Measurements from ENCODE around the gene PNMT. TPM values are rescaled to one million over a fixed set of nuclear protein-coding genes. Genes with fewer than 3 reads are reported as not detected.

Gene PNMT
- total and polyA plus RNA-seq, 2 of the 13 experiments (the other 11 are each of a cell fraction or from before 2014, with no cell fraction given): 0.25 TPM; not detected in 1

DNA sequence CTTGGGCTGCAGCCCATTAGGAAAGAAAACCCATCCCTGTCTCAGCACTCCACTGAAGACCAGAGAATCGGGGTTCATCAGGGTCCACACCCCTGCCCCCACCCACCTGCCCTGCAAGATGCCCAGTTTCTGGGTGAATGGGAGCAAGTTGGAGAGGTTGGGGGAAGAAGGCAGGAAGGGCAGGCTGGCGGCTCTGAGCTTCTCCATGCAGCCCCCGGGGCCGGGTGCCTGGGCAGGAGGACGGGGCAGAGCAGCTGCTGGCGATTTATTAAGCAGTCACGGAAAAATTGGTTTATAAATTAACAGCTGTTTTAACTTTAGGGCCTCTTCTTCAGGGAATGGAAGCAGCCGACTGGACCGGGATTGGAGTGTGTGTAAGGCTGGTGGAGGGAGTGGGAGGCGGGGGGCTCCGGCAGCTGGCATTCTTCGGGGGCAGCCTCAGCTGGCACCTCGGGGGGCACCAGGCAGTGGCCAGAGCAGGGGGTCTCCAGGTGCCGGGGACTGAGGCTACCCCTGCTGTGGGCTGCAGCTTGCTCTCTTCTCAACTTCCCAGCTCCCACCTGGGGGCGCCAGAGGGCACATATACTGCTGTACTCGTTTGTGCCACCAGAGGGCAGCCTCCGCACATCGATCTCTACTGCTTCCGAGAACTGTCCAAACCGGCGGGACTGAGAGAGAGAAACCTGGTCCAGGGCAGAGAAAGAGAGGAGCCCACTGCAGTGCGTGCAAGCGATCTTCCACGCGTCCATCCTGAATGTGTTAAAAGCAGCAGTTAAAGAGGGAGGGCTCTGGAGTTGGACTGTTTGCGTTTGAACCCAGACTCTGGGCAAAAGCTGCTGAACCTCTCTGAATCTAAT, 46.5 kb upstream of the PNMT start (continued):
- TF ChIP-seq SATB2 (CRISPR knock-in tag; IDR thresholded peaks at IDR 0.05) (no peak), HNRNPLL (IDR thresholded peaks at IDR 0.05; ENCODE audit: low read depth, low read length, poor library complexity, severe bottlenecking) (peak; percentile 44), MXD4 (CRISPR knock-in tag; IDR thresholded peaks at IDR 0.05) (peak; percentile 64), CBX1 (IDR thresholded peaks at IDR 0.05; ENCODE audit: low read depth) (peak; percentile 72), ERF (CRISPR knock-in tag; IDR thresholded peaks at IDR 0.05) (peak; percentile 92), FOSL2 (CRISPR knock-in tag; IDR thresholded peaks at IDR 0.05) (0 out of 2 replicates have a peak, but pooled peaks have one; percentile 26), ZNF260 (CRISPR knock-in tag; IDR thresholded peaks at IDR 0.05; ENCODE audit: borderline replicate concordance, low read depth) (no peak), KMT2A (CRISPR knock-in tag; IDR thresholded peaks at IDR 0.05) (peak; percentile 80), PHF21A (CRISPR knock-in tag; IDR thresholded peaks at IDR 0.05) (0 out of 2 replicates have a peak, but pooled peaks have one; percentile 28), MEIS2 (CRISPR knock-in tag; IDR thresholded peaks at IDR 0.05) (peak; percentile 41; the same call in 1 of the 2 replicates), ZNF605 (CRISPR knock-in tag; IDR thresholded peaks at IDR 0.05) (peak; percentile 40; the same call in 1 of the 2 replicates), ATAD3A (CRISPR knock-in tag; IDR thresholded peaks at IDR 0.05) (no peak), RNF2 (conservative IDR thresholded peaks at IDR 0.05; ENCODE audit: low read depth) (no peak; the same call in 1 of the 2 replicates), IRX3 (CRISPR knock-in tag; IDR thresholded peaks at IDR 0.05; ENCODE audit: borderline replicate concordance, low read depth) (no peak), TRIM24 (CRISPR knock-in tag; IDR thresholded peaks at IDR 0.05) (no peak), RXRB (CRISPR knock-in tag; IDR thresholded peaks at IDR 0.05; ENCODE audit: borderline replicate concordance) (peak; percentile 77)
- TF ChIP-seq, protein P1, sequence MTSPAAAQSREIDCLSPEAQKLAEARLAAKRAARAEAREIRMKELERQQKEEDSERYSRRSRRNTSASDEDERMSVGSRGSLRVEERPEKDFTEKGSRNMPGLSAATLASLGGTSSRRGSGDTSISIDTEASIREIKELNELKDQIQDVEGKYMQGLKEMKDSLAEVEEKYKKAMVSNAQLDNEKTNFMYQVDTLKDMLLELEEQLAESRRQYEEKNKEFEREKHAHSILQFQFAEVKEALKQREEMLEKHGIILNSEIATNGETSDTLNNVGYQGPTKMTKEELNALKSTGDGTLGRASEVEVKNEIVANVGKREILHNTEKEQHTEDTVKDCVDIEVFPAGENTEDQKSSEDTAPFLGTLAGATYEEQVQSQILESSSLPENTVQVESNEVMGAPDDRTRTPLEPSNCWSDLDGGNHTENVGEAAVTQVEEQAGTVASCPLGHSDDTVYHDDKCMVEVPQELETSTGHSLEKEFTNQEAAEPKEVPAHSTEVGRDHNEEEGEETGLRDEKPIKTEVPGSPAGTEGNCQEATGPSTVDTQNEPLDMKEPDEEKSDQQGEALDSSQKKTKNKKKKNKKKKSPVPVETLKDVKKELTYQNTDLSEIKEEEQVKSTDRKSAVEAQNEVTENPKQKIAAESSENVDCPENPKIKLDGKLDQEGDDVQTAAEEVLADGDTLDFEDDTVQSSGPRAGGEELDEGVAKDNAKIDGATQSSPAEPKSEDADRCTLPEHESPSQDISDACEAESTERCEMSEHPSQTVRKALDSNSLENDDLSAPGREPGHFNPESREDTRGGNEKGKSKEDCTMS (CRISPR knock-in tag; conservative IDR thresholded peaks at IDR 0.05): peak; percentile 72; the same call in 1 of the 2 replicates
- TF ChIP-seq, protein P2, sequence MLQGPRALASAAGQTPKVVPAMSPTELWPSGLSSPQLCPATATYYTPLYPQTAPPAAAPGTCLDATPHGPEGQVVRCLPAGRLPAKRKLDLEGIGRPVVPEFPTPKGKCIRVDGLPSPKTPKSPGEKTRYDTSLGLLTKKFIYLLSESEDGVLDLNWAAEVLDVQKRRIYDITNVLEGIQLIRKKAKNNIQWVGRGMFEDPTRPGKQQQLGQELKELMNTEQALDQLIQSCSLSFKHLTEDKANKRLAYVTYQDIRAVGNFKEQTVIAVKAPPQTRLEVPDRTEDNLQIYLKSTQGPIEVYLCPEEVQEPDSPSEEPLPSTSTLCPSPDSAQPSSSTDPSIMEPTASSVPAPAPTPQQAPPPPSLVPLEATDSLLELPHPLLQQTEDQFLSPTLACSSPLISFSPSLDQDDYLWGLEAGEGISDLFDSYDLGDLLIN (CRISPR knock-in tag; IDR thresholded peaks at IDR 0.05; ENCODE audit: borderline replicate concordance): peak; percentile 85; the same call in 1 of the 2 replicates
- TF ChIP-seq, protein P3, sequence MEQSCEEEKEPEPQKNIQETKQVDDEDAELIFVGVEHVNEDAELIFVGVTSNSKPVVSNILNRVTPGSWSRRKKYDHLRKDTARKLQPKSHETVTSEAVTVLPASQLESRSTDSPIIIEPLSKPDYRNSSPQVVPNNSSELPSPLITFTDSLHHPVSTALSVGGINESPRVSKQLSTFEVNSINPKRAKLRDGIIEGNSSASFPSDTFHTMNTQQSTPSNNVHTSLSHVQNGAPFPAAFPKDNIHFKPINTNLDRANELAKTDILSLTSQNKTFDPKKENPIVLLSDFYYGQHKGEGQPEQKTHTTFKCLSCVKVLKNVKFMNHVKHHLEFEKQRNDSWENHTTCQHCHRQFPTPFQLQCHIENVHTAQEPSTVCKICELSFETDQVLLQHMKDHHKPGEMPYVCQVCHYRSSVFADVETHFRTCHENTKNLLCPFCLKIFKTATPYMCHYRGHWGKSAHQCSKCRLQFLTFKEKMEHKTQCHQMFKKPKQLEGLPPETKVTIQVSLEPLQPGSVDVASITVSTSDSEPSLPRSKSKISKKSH (CRISPR knock-in tag; IDR thresholded peaks at IDR 0.05; ENCODE audit: borderline replicate concordance): no peak
- TF ChIP-seq, protein P4, sequence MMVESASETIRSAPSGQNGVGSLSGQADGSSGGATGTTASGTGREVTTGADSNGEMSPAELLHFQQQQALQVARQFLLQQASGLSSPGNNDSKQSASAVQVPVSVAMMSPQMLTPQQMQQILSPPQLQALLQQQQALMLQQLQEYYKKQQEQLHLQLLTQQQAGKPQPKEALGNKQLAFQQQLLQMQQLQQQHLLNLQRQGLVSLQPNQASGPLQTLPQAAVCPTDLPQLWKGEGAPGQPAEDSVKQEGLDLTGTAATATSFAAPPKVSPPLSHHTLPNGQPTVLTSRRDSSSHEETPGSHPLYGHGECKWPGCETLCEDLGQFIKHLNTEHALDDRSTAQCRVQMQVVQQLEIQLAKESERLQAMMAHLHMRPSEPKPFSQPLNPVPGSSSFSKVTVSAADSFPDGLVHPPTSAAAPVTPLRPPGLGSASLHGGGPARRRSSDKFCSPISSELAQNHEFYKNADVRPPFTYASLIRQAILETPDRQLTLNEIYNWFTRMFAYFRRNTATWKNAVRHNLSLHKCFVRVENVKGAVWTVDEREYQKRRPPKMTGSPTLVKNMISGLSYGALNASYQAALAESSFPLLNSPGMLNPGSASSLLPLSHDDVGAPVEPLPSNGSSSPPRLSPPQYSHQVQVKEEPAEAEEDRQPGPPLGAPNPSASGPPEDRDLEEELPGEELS (CRISPR knock-in tag; IDR thresholded peaks at IDR 0.05): 0 out of 2 replicates have a peak, but pooled peaks have one; percentile 21
- TF ChIP-seq, protein P5, sequence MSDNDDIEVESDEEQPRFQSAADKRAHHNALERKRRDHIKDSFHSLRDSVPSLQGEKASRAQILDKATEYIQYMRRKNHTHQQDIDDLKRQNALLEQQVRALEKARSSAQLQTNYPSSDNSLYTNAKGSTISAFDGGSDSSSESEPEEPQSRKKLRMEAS (IDR thresholded peaks at IDR 0.05): peak; percentile 69
